Endothelial cell of umbilical vein (primary cell): ENCODE data around the gene TMEM132A.

ENCODE experiments used
- EZH2 ChIP-seq: IDR thresholded peaks from 2 replicates; pipeline ENCODE4 v1.6.1; 2012; ENCODE audit warnings: borderline replicate concordance, low read depth, mild to moderate bottlenecking, moderate library complexity, low read length, inconsistent platforms; ENCODE audit not compliant: severe bottlenecking
- GATA2 ChIP-seq: IDR thresholded peaks from 2 replicates; pipeline ENCODE4 v1.7.0; 2011; ENCODE audit warnings: low read depth, mild to moderate bottlenecking, moderate library complexity, mixed read lengths, low read length; ENCODE audit not compliant: insufficient read length, insufficient read depth
- JUN ChIP-seq: IDR thresholded peaks from 2 replicates; pipeline ENCODE4 v1.6.1; 2011; ENCODE audit warnings: borderline replicate concordance, low read depth; ENCODE audit not compliant: insufficient read length, insufficient read depth
- MAX ChIP-seq: IDR thresholded peaks from 2 replicates; pipeline ENCODE4 v1.6.1; 2011; ENCODE audit not compliant: insufficient read depth, insufficient read length
- MYC ChIP-seq: IDR thresholded peaks from one replicate; pipeline ENCODE4 v1.6.1; 2011; ENCODE audit warnings: mild to moderate bottlenecking, low read depth, low read length
- POLR2A ChIP-seq: IDR thresholded peaks from 2 replicates; pipeline ENCODE4 v1.6.1; 2012; ENCODE audit warnings: low read depth, mild to moderate bottlenecking, control low read depth, low read length
- POLR2AphosphoS5 ChIP-seq: IDR thresholded peaks from 2 replicates; pipeline ENCODE4 v1.6.1; 2012; ENCODE audit warnings: low read depth, mild to moderate bottlenecking, control low read depth, low read length, moderate library complexity; ENCODE audit not compliant: insufficient read depth
- TF ChIP-seq, protein P1 (sequence below), 2 donors: IDR thresholded peaks; 1 replicate in 1 of 2; 2 replicates in 1 of 2; pipeline ENCODE4 v1.5.1; 2011; ENCODE audit warnings: low read length in 2 of 2, mild to moderate bottlenecking in 2 of 2, moderate library complexity in 2 of 2, control low read depth in 1 of 2, inconsistent platforms in 1 of 2, low read depth in 1 of 2; ENCODE audit not compliant: insufficient read depth in 1 of 2; ENCODE audit errors: extremely low read depth in 1 of 2

- TF ChIP-seq EZH2 = no peak
- TF ChIP-seq, protein P1, sequence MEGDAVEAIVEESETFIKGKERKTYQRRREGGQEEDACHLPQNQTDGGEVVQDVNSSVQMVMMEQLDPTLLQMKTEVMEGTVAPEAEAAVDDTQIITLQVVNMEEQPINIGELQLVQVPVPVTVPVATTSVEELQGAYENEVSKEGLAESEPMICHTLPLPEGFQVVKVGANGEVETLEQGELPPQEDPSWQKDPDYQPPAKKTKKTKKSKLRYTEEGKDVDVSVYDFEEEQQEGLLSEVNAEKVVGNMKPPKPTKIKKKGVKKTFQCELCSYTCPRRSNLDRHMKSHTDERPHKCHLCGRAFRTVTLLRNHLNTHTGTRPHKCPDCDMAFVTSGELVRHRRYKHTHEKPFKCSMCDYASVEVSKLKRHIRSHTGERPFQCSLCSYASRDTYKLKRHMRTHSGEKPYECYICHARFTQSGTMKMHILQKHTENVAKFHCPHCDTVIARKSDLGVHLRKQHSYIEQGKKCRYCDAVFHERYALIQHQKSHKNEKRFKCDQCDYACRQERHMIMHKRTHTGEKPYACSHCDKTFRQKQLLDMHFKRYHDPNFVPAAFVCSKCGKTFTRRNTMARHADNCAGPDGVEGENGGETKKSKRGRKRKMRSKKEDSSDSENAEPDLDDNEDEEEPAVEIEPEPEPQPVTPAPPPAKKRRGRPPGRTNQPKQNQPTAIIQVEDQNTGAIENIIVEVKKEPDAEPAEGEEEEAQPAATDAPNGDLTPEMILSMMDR (IDR thresholded peaks at IDR 0.05; ENCODE audit: extremely low read depth in 1 of 2, insufficient read depth in 1 of 2, low read depth in 1 of 2, low read length in 2 of 2) = no peak
- no peak for TF ChIP-seq POLR2A
- TF ChIP-seq POLR2AphosphoS5 = no peak
- no peak for TF ChIP-seq MYC
- TF ChIP-seq MAX = no peak
- no peak for TF ChIP-seq JUN
- TF ChIP-seq GATA2 = no peak
Measured at GRCh38 chr11:60919956-60920355, 4.3 kb upstream of the TMEM132A start.
